Endothelial cell of umbilical vein (primary cell): ENCODE data around the gene CCDC182. TPM values are rescaled to one million over a fixed set of nuclear protein-coding genes. Genes with fewer than 3 reads are reported as not detected.

Experiments used
- BruUV-seq: library from RNA; stranded (reverse); fragments of 400-500 nt; replicated peaks from 2 replicates; lab custom pipeline; 2021; lab: Mats Ljungman, UMichigan
- CTCF ChIA-PET: fragments of 300-600, 350-600 bp; sonication (Branson Sonifier 250); formaldehyde crosslinking; loops from one replicate; lab custom pipeline; 2021; ENCODE audit warnings: antibody characterized with exemption, inconsistent platforms; lab: Charles Lee
- POLR2A ChIA-PET: fragments of 300-600, 350-600 bp; sonication (Branson Sonifier 250); formaldehyde crosslinking; loops from one replicate; lab custom pipeline; 2021; ENCODE audit warnings: antibody characterized with exemption, inconsistent platforms; lab: Charles Lee
- DNase-seq: peaks from one replicate; pipeline ENCODE4 v3.0.0-alpha.2; 2011; ENCODE audit warnings: low read depth, low spot score
- FAIRE-seq: peaks from 2 replicates; lab custom pipeline; 2011; peaks lifted over from hg19 to GRCh38; lab: Jason Lieb, UNC
- H2AFZ ChIP-seq: 2 replicates; pipeline ENCODE4 v1.6.0; 2012; ENCODE audit warnings: low read depth, low read length, control low read depth, inconsistent platforms
- H3K27ac ChIP-seq: 2 replicates; pipeline ENCODE4 v1.5.1; 2011; ENCODE audit warnings: low read depth, mild to moderate bottlenecking, control low read depth, low read length, moderate library complexity; ENCODE audit not compliant: insufficient read depth
- H3K27me3 ChIP-seq, 2 experiments: 2 replicates each; pipeline versions ENCODE4 v1.6.0 to v1.6.1; 2011; ENCODE audit warnings: low read length in 2 of 2, mixed read lengths in 1 of 2; ENCODE audit not compliant: control insufficient read depth in 2 of 2, insufficient read depth in 2 of 2
- H3K36me3 ChIP-seq, 2 experiments: 2 replicates in 1 of 2; 3 replicates in 1 of 2; pipeline ENCODE4 v1.5.1; 2011; ENCODE audit warnings: low read length in 2 of 2, mild to moderate bottlenecking in 1 of 2, moderate library complexity in 1 of 2; ENCODE audit not compliant: control insufficient read depth in 2 of 2, insufficient read depth in 2 of 2; ENCODE audit errors: extremely low read depth in 1 of 2
- H3K4me1 ChIP-seq: 3 replicates; pipeline ENCODE4 v1.5.1; 2011; ENCODE audit warnings: mild to moderate bottlenecking, low read length; ENCODE audit not compliant: control insufficient read depth, insufficient read depth; ENCODE audit errors: extremely low read depth
- H3K4me2 ChIP-seq: 2 replicates; pipeline ENCODE4 v1.6.1; 2011; ENCODE audit warnings: low read length, control low read depth, mixed read lengths; ENCODE audit not compliant: insufficient read depth
- H3K4me3 ChIP-seq, 3 experiments: fragments of 200-600 bp in 1 of 3; sonication (generic), shearing (Covaris generic) in 1 of 3; replicated peaks in 1 of 3; 2 replicates each; pipeline ENCODE4 v1.5.1; 2011 to 2016; ENCODE audit warnings: control low read depth in 3 of 3, low read length in 3 of 3, mild to moderate bottlenecking in 2 of 3, inconsistent platforms in 1 of 3, low read depth in 1 of 3, moderate library complexity in 1 of 3; ENCODE audit not compliant: insufficient read depth in 1 of 3
- H3K79me2 ChIP-seq: 2 replicates; pipeline ENCODE4 v1.6.0; 2012; ENCODE audit warnings: low read length, inconsistent platforms; ENCODE audit not compliant: control insufficient read depth, insufficient read depth
- H3K9ac ChIP-seq: replicated peaks from 2 replicates; pipeline ENCODE3; 2011; ENCODE audit warnings: low read length, control low read depth; ENCODE audit not compliant: insufficient read depth; ENCODE audit errors: extremely low read depth
- H3K9me1 ChIP-seq: replicated peaks from 3 replicates; pipeline ENCODE4 v1.6.0; 2011; ENCODE audit warnings: mild to moderate bottlenecking, low read length; ENCODE audit not compliant: control insufficient read depth, insufficient read depth; ENCODE audit errors: extremely low read depth
- H3K9me3 ChIP-seq: replicated peaks from 2 replicates; pipeline ENCODE4 v1.5.1; 2012; ENCODE audit warnings: low read length, inconsistent platforms; ENCODE audit not compliant: control insufficient read depth, insufficient read depth
- H4K20me1 ChIP-seq: replicated peaks from 2 replicates; pipeline ENCODE3; 2011; ENCODE audit warnings: mild to moderate bottlenecking, low read length; ENCODE audit not compliant: control insufficient read depth, insufficient read depth; ENCODE audit errors: extremely low read depth
- CTCF ChIP-seq, 2 donors: IDR thresholded peaks; 1 replicate in 1 of 2; 2 replicates in 1 of 2; pipeline ENCODE4 v1.5.1; 2011; ENCODE audit warnings: low read length in 2 of 2, mild to moderate bottlenecking in 2 of 2, moderate library complexity in 2 of 2, control low read depth in 1 of 2, inconsistent platforms in 1 of 2, low read depth in 1 of 2; ENCODE audit not compliant: insufficient read depth in 1 of 2; ENCODE audit errors: extremely low read depth in 1 of 2
- EZH2 ChIP-seq: IDR thresholded peaks from 2 replicates; pipeline ENCODE4 v1.6.1; 2012; ENCODE audit warnings: borderline replicate concordance, low read depth, mild to moderate bottlenecking, moderate library complexity, low read length, inconsistent platforms; ENCODE audit not compliant: severe bottlenecking
- GATA2 ChIP-seq: IDR thresholded peaks from 2 replicates; pipeline ENCODE4 v1.7.0; 2011; ENCODE audit warnings: low read depth, mild to moderate bottlenecking, moderate library complexity, mixed read lengths, low read length; ENCODE audit not compliant: insufficient read length, insufficient read depth
- JUN ChIP-seq: IDR thresholded peaks from 2 replicates; pipeline ENCODE4 v1.6.1; 2011; ENCODE audit warnings: borderline replicate concordance, low read depth; ENCODE audit not compliant: insufficient read length, insufficient read depth
- MAX ChIP-seq: IDR thresholded peaks from 2 replicates; pipeline ENCODE4 v1.6.1; 2011; ENCODE audit not compliant: insufficient read depth, insufficient read length
- POLR2A ChIP-seq: IDR thresholded peaks from 2 replicates; pipeline ENCODE4 v1.6.1; 2012; ENCODE audit warnings: low read depth, mild to moderate bottlenecking, control low read depth, low read length
- POLR2AphosphoS5 ChIP-seq: IDR thresholded peaks from 2 replicates; pipeline ENCODE4 v1.6.1; 2012; ENCODE audit warnings: low read depth, mild to moderate bottlenecking, control low read depth, low read length, moderate library complexity; ENCODE audit not compliant: insufficient read depth
- dilution Hi-C: fragments of 300-500 bp; cut with MboI; formaldehyde crosslinking; loops from one replicate; pipeline ENCODE4 v1.15.0; 2019; ENCODE audit warnings: low sequenced_read_pairs; ENCODE audit not compliant: extremely low pct_ligation_motif_present
- intact Hi-C: fragments of 100-400 bp; cut with micrococcal nuclease; formaldehyde crosslinking; loops from one replicate; pipeline ENCODE4 v1.10.0; 2022
- polyA plus RNA-seq, 4 experiments: library from polyadenylated mRNA; depleted of rRNA in 3 of 4; stranded (reverse) in 3 of 4; unstranded in 1 of 4; fragments of >200 nt; gene quantifications; 2 replicates each; pipeline versions ENCODE4 v1.2.1 to v1.2.3, GENCODE V29; 2011 to 2012; ENCODE audit warnings: missing spikeins in 1 of 4
- total RNA-seq: library from RNA; stranded (reverse); gene quantifications from 2 replicates; pipeline ENCODE4 v1.2.3, GENCODE V29; 2021

The CCDC182 gene
- total and polyA plus RNA-seq, 2 donors (not counting 3 experiments of a cell fraction or from before 2014, with no cell fraction given), result not detected

- H3K4me3 ChIP-seq, result no peak overlapping the region
- CTCF ChIA-PET, result interaction anchor here (1.0 to 4.5 kb wide), 2 partner anchors 9 to 28 kb away, joined by 3 to 23 read pairs; no protein-coding TSS in a partner anchor
- no peaks in the 10 kb centered on the region for H3K36me3 ChIP-seq
- DNase-seq (no peak), FAIRE-seq (no peak)
- H3K79me2 ChIP-seq, result no peaks in the 10 kb centered on the region
- TF ChIP-seq GATA2, result no peak
- no peak overlapping the region for H3K4me2 ChIP-seq
- POLR2A ChIA-PET, result no interaction called here
- no peak overlapping the region for H3K27ac ChIP-seq
- no peak overlapping the region for H3K9ac ChIP-seq
- H3K27me3 ChIP-seq, result peaks cover 0 to 3% of the 10 kb centered on the region in 2 experiments
- no peaks in the 10 kb centered on the region for H3K9me3 ChIP-seq
- no TSS peak for BruUV-seq
- no peaks in the 10 kb centered on the region for H3K4me1 ChIP-seq
- no peak overlapping the region for H2AFZ ChIP-seq
- intact Hi-C loops (no loop called here), dilution Hi-C loops (no loop called here)
- H4K20me1 ChIP-seq, result no peaks in the 10 kb centered on the region
- no peaks in the 10 kb centered on the region for H3K9me1 ChIP-seq
Observed at GRCh38 chr17:57755480-57756070, 10.5 kb upstream of the CCDC182 start.

- peaks cover 0 to 6% of the 10 kb centered on the region in 2 experiments for H3K27me3 ChIP-seq
- CTCF ChIA-PET, result interaction anchor here (0.6 to 2.6 kb wide), 5 partner anchors 31 to 621 kb away, joined by 3 to 12 read pairs (median 4); partner anchors contain the start of gene LPO
- no peaks in the 10 kb centered on the region for H3K79me2 ChIP-seq
- FAIRE-seq (no peak), DNase-seq (no peak)
- intact Hi-C loops (no loop called here), dilution Hi-C loops (no loop called here)
- POLR2A ChIA-PET, result interaction anchor here (0.6 kb wide), 1 partner anchor 29 kb away, joined by 3 read pairs; no protein-coding TSS in a partner anchor
- H4K20me1 ChIP-seq, result no peaks in the 10 kb centered on the region
- BruUV-seq, result no TSS peak
- no peak overlapping the region for H3K9ac ChIP-seq
- no peak overlapping the region for H2AFZ ChIP-seq
- H3K4me2 ChIP-seq, result no peak overlapping the region
- no peaks in the 10 kb centered on the region for H3K4me1 ChIP-seq
- no peak overlapping the region for H3K4me3 ChIP-seq
- TF ChIP-seq MAX, result no peak
- no peak for TF ChIP-seq EZH2
- no peak for TF ChIP-seq CTCF (IDR thresholded peaks at IDR 0.05; ENCODE audit: extremely low read depth in 1 of 2, insufficient read depth in 1 of 2, low read depth in 1 of 2, low read length in 2 of 2)
- no peak for TF ChIP-seq POLR2A
- TF ChIP-seq JUN, result no peak
- no peak for TF ChIP-seq POLR2AphosphoS5
- no peaks in the 10 kb centered on the region for H3K9me3 ChIP-seq
- no peaks in the 10 kb centered on the region for H3K36me3 ChIP-seq
- H3K27ac ChIP-seq, result no peak overlapping the region
- H3K9me1 ChIP-seq, result no peaks in the 10 kb centered on the region
Observed at GRCh38 chr17:57752031-57752905, 7.2 kb upstream of the CCDC182 start.
